ENCODE results near the gene UBR3.

DNA sequence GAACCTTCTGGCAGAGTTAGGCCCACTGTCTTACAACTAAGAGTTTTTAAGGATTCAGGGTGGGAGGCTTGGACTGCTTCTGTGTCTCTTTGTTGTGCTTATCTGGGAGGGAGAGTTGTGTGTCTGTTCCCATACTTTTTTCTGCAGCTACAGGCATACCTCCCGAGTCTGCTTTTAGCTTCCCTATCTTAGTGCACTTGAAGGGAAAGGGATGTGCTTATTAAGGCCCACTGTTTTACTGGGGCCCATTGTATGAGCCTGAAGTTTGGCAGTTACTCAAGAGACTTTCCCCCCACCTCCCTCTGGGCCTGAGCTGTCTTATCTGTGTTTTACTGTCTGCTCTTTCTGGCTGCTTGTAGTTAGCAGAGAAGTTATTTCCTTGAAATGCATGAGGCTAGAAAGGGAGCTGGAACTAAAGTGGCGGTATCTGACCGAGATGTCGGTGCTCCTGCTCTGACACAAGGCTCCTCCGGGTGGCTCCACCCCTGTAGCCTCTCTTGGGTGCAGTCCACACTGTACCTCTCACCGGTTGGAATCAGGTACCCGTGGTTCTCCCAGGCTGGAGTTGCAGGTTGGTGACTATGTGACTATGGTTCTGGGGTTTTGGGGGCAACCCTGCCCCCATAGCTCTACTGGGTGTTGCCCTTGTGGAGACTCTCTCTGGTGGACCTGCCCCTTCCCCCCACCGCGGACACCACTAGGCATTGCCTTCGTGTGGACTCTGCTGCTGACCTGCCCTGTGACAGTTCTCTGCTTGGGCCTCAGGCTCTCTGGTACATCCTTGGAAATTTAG lies 12.9 kb downstream of the UBR3 start:
- TF ChIP-seq EZH2 (IDR thresholded peaks at IDR 0.05; ENCODE audit: borderline replicate concordance, insufficient read depth, low read length, poor library complexity, severe bottlenecking), result no peak
- no peak for TF ChIP-seq CTCF (IDR thresholded peaks at IDR 0.05; ENCODE audit: poor library complexity, severe bottlenecking)
- no peak for TF ChIP-seq POLR2AphosphoS5 (IDR thresholded peaks at IDR 0.05)
